H1 (cell line): Measurements from ENCODE around the gene AGGF1. TPM values are rescaled to one million over a fixed set of nuclear protein-coding genes. Genes with fewer than 3 reads are reported as not detected.

Experiments used
- CTCF ChIA-PET: fragments of 300-600 bp; sonication (Branson Sonifier 250); formaldehyde crosslinking; loops from one replicate; lab custom pipeline; 2021; ENCODE audit not compliant: partially characterized antibody; lab: Charles Lee
- POLR2A ChIA-PET: fragments of 300-600 bp; sonication (Branson Sonifier 250); formaldehyde crosslinking; loops from one replicate; lab custom pipeline; 2021; ENCODE audit warnings: inconsistent platforms; ENCODE audit not compliant: partially characterized antibody; lab: Charles Lee
- DNase-seq, 2 experiments: peaks; one replicate each; pipeline versions ENCODE4 v3.0.0 to v3.0.0-alpha.2; 2010 to 2022; ENCODE audit warnings: low spot score in 2 of 2, low read depth in 1 of 2, mixed read lengths in 1 of 2
- FAIRE-seq: peaks from 2 replicates; lab custom pipeline; 2011; peaks lifted over from hg19 to GRCh38; lab: Jason Lieb, UNC
- H2AFZ ChIP-seq: 2 replicates; pipeline ENCODE4 v1.8.1; 2012; ENCODE audit warnings: low read length, inconsistent platforms
- H2AK5ac ChIP-seq: 2 replicates; pipeline ENCODE4 v1.6.1; 2013; ENCODE audit warnings: low read depth, low read length
- H2BK120ac ChIP-seq: replicated peaks from 2 replicates; pipeline ENCODE3; 2013; ENCODE audit warnings: low read depth, low read length, inconsistent platforms
- H2BK12ac ChIP-seq: 2 replicates; pipeline ENCODE4 v1.6.1; 2013; ENCODE audit warnings: low read depth, low read length
- H2BK15ac ChIP-seq: 2 replicates; pipeline ENCODE4 v1.6.1; 2013; ENCODE audit warnings: low read length
- H2BK20ac ChIP-seq: 2 replicates; pipeline ENCODE4 v1.6.1; 2013; ENCODE audit warnings: low read length
- H2BK5ac ChIP-seq: 2 replicates; pipeline ENCODE4 v1.6.1; 2013; ENCODE audit warnings: low read depth, low read length
- H3K14ac ChIP-seq: 2 replicates; pipeline ENCODE4 v1.6.1; 2013; ENCODE audit warnings: inconsistent platforms; ENCODE audit not compliant: insufficient read length
- H3K18ac ChIP-seq: 2 replicates; pipeline ENCODE4 v1.6.1; 2013; ENCODE audit warnings: low read length; ENCODE audit errors: extremely low read depth
- H3K23ac ChIP-seq: 2 replicates; pipeline ENCODE4 v1.6.1; 2013; ENCODE audit warnings: inconsistent platforms; ENCODE audit not compliant: insufficient read length
- H3K23me2 ChIP-seq: 2 replicates; pipeline ENCODE4 v1.6.1; 2013; ENCODE audit warnings: low read depth, low read length
- H3K27ac ChIP-seq: 2 replicates; pipeline ENCODE4 v1.6.1; 2011; ENCODE audit warnings: low read depth, low read length, inconsistent platforms
- H3K27me3 ChIP-seq, 4 experiments: replicated peaks in 1 of 4; 1 replicate in 1 of 4; 2 replicates in 3 of 4; pipeline versions ENCODE4 v1.6.1 to v1.8.1; 2011 to 2013; ENCODE audit warnings: low read length in 3 of 4, mild to moderate bottlenecking in 3 of 4, inconsistent platforms in 2 of 4, mixed read lengths in 2 of 4, moderate library complexity in 1 of 4; ENCODE audit not compliant: control insufficient read depth in 3 of 4, insufficient read depth in 3 of 4; ENCODE audit errors: extremely low read depth in 1 of 4
- H3K36me3 ChIP-seq, 4 experiments: 2 replicates each; pipeline versions ENCODE4 v1.6.1 to v1.8.1; 2011 to 2013; ENCODE audit warnings: mild to moderate bottlenecking in 4 of 4, low read length in 3 of 4, moderate library complexity in 2 of 4, control low read depth in 1 of 4, inconsistent platforms in 1 of 4; ENCODE audit not compliant: insufficient read depth in 4 of 4, control insufficient read depth in 2 of 4
- H3K4ac ChIP-seq: replicated peaks from 2 replicates; pipeline ENCODE3; 2013; ENCODE audit warnings: low read length, low read depth, mixed read lengths, inconsistent platforms; ENCODE audit not compliant: insufficient read length
- H3K4me1 ChIP-seq, 4 experiments: replicated peaks in 1 of 4; 1 replicate in 1 of 4; 2 replicates in 3 of 4; pipeline versions ENCODE4 v1.6.1 to v1.8.1; 2011 to 2013; ENCODE audit warnings: low read length in 3 of 4, inconsistent platforms in 2 of 4, mixed read lengths in 1 of 4; ENCODE audit not compliant: insufficient read depth in 4 of 4, control insufficient read depth in 3 of 4
- H3K4me2 ChIP-seq, 2 experiments: 2 replicates each; pipeline versions ENCODE4 v1.6.1 to v1.8.1; 2011 to 2013; ENCODE audit warnings: low read depth in 2 of 2, low read length in 2 of 2, control low read depth in 1 of 2, inconsistent platforms in 1 of 2, mild to moderate bottlenecking in 1 of 2; ENCODE audit not compliant: insufficient read depth in 1 of 2
- H3K4me3 ChIP-seq, 4 experiments: fragments of 200-600, 300-600 bp in 1 of 4; sonication (generic), shearing (Covaris generic), sonication (Bioruptor Twin) in 1 of 4; 2 replicates each; pipeline versions ENCODE4 v1.5.1 to v1.8.1; 2011 to 2016; ENCODE audit warnings: low read length in 4 of 4, low read depth in 3 of 4, control low read depth in 2 of 4, inconsistent platforms in 2 of 4, mild to moderate bottlenecking in 2 of 4, mixed read lengths in 1 of 4, moderate library complexity in 1 of 4; ENCODE audit not compliant: insufficient read depth in 2 of 4; ENCODE audit errors: extremely low read depth in 1 of 4
- H3K56ac ChIP-seq: replicated peaks from 2 replicates; pipeline ENCODE3; 2013; ENCODE audit warnings: low read depth, mild to moderate bottlenecking, mixed read lengths, low read length, inconsistent platforms; ENCODE audit not compliant: insufficient read length
- H3K79me1 ChIP-seq: 2 replicates; pipeline ENCODE4 v1.6.1; 2013; ENCODE audit warnings: low read depth, low read length, control low read depth
- H3K79me2 ChIP-seq, 2 experiments: 2 replicates each; pipeline versions ENCODE4 v1.6.1 to v1.8.1; 2012 to 2013; ENCODE audit warnings: low read length in 2 of 2, mild to moderate bottlenecking in 2 of 2, inconsistent platforms in 1 of 2; ENCODE audit not compliant: insufficient read depth in 2 of 2, control insufficient read depth in 1 of 2
- H3K9ac ChIP-seq, 4 experiments: replicated peaks in 1 of 4; 1 replicate in 1 of 4; 2 replicates in 3 of 4; pipeline versions ENCODE4 v1.6.1 to v1.8.1; 2011 to 2013; ENCODE audit warnings: low read depth in 3 of 4, low read length in 3 of 4, control low read depth in 2 of 4, mild to moderate bottlenecking in 2 of 4, moderate library complexity in 2 of 4, inconsistent platforms in 1 of 4; ENCODE audit errors: extremely low read depth in 1 of 4
- H3K9me3 ChIP-seq, 2 experiments: 2 replicates each; pipeline versions ENCODE4 v1.6.1 to v1.8.1; 2012 to 2013; ENCODE audit warnings: mild to moderate bottlenecking in 2 of 2, moderate library complexity in 2 of 2, control low read depth in 1 of 2, inconsistent platforms in 1 of 2, low read depth in 1 of 2, low read length in 1 of 2, mixed read lengths in 1 of 2; ENCODE audit not compliant: insufficient read depth in 2 of 2
- H4K20me1 ChIP-seq, 2 experiments: replicated peaks in 1 of 2; 2 replicates each; pipeline versions ENCODE3 to v1.8.1; 2011 to 2013; ENCODE audit warnings: inconsistent platforms in 2 of 2, low read length in 2 of 2, mild to moderate bottlenecking in 1 of 2; ENCODE audit not compliant: insufficient read depth in 2 of 2, control insufficient read depth in 1 of 2
- H4K5ac ChIP-seq: 2 replicates; pipeline ENCODE4 v1.6.1; 2013; ENCODE audit warnings: low read length, low read depth, mixed read lengths, inconsistent platforms; ENCODE audit not compliant: insufficient read length
- H4K8ac ChIP-seq: 2 replicates; pipeline ENCODE4 v1.8.0; 2013; ENCODE audit warnings: mild to moderate bottlenecking, moderate library complexity, low read length, inconsistent platforms; ENCODE audit not compliant: insufficient read depth; ENCODE audit errors: extremely low read depth
- H4K91ac ChIP-seq: replicated peaks from 2 replicates; pipeline ENCODE3; 2013; ENCODE audit warnings: low read length, mixed read lengths, inconsistent platforms; ENCODE audit not compliant: insufficient read length
- TCF12 ChIP-seq: IDR thresholded peaks from 2 replicates; pipeline ENCODE4 v1.6.1; 2011; ENCODE audit warnings: low read depth, mild to moderate bottlenecking, low read length
- WGBS, 2 experiments: shearing (Covaris generic) in 1 of 2; methylation state at CpG; one replicate each; pipeline versions ENCODE4 v1.1.6 to v1.1.7; 2013 to 2015; ENCODE audit warnings: low lambda C conversion rate in 2 of 2, mixed read lengths in 2 of 2, inconsistent platforms in 1 of 2, low coverage in 1 of 2, missing lambda C conversion rate in 1 of 2; ENCODE audit not compliant: insufficient replicate concordance in 2 of 2, insufficient coverage in 1 of 2, insufficient read length in 1 of 2; ENCODE audit errors: extremely low coverage in 1 of 2, missing lambda C conversion rate in 1 of 2; 5-methylcytosine and 5-hydroxymethylcytosine counted together
- polyA plus RNA-seq, 7 experiments: library from polyadenylated mRNA; depleted of rRNA in 3 of 7; stranded (reverse) in 5 of 7; unstranded in 2 of 7; fragments of >200 nt in 5 of 7; fragments of 200-250 nt in 2 of 7; gene quantifications; 1 replicate in 5 of 7; 2 replicates in 1 of 7; 4 replicates in 1 of 7; pipeline versions ENCODE4 v1.2.1 to v1.2.3, GENCODE V29; 2011 to 2013; ENCODE audit warnings: missing spikeins in 2 of 7, mixed read lengths in 2 of 7
- total RNA-seq: library from RNA; stranded (reverse); fragmentation: NEBNext Ultra II Directional; extraction: Animal tissue kit (Norgen Biotek cat#: 25700); gene quantifications from 2 replicates; pipeline ENCODE4 v1.2.1, GENCODE V29; 2021

Gene AGGF1
- total and polyA plus RNA-seq, 2 of the 8 experiments (the other 6 are each of a cell fraction or from before 2014, with no cell fraction given) = 7.3 to 19.0 TPM

DNA sequence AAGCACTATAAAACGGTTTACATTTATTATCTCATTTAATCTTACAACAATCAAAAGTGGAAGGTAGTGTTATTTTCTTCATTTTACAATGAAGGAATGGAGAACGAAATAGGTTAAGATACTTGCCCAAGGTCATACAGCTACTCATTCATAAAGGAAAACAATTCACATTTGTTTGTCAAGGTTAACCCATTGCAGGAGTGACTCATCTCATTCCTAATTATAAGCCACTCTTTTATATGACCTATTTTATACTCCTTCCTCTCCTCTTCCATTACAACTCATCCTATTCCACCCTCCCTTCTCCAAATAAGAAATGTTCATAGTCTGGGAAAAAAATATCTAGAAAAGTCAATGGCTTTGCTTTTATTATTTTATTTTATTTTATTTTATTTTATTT, 47.8 kb upstream of the AGGF1 start:
- 84% methylated on average over 2 of the region's 2 CpGs; no CpG with 5 or more reads in 1 of the 2 experiments for WGBS, 2 experiments
- ChIA-PET POLR2A (no interaction called here), CTCF (interaction anchor here (1.7 kb wide), 1 partner anchor 24 kb away, joined by 3 read pairs; no protein-coding TSS in a partner anchor)
- no peaks in the 10 kb centered on the region for H3K36me3 ChIP-seq
- no peak overlapping the region for H2BK12ac ChIP-seq
- H2BK20ac ChIP-seq = no peak overlapping the region
- no peaks in the 10 kb centered on the region for H3K4me1 ChIP-seq
- H4K91ac ChIP-seq = no peak overlapping the region
- no peak overlapping the region for H3K4ac ChIP-seq
- FAIRE-seq = no peak
- H4K20me1 ChIP-seq = no peaks in the 10 kb centered on the region
- H3K27me3 ChIP-seq = no peaks in the 10 kb centered on the region
- H4K8ac ChIP-seq = no peak overlapping the region
- H2AK5ac ChIP-seq = no peak overlapping the region
- H3K18ac ChIP-seq = no peak overlapping the region
- H2BK120ac ChIP-seq = no peak overlapping the region
- no peak overlapping the region for H2BK5ac ChIP-seq
- DNase-seq = no peak
- no peak overlapping the region for H4K5ac ChIP-seq
- H3K4me3 ChIP-seq = no peak overlapping the region
- H3K4me2 ChIP-seq = no peak overlapping the region
- H3K23me2 ChIP-seq = no peaks in the 10 kb centered on the region
- no peak overlapping the region for H3K9ac ChIP-seq
- H2BK15ac ChIP-seq = no peak overlapping the region
- H2AFZ ChIP-seq = no peak overlapping the region
- H3K79me1 ChIP-seq = no peaks in the 10 kb centered on the region
- no peak overlapping the region for H3K23ac ChIP-seq
- no peak overlapping the region for H3K56ac ChIP-seq
- H3K27ac ChIP-seq = no peak overlapping the region
- no peak overlapping the region for H3K14ac ChIP-seq
- H3K9me3 ChIP-seq = no peaks in the 10 kb centered on the region; a peak in 1 of 4 replicates
- no peaks in the 10 kb centered on the region for H3K79me2 ChIP-seq
- TF ChIP-seq TCF12 = no peak
